Lung (tissue), 12 donors: Measurements from ENCODE around the gene RAI1. TPM values are rescaled to one million over a fixed set of nuclear protein-coding genes. Genes with fewer than 3 reads are reported as not detected.

Source experiments
- ATAC-seq: fragments of 200-7000 bp; cut with Tn5 transposase; one replicate; pipeline ENCODE4 v1.9.1; 2020; ENCODE audit warnings: moderate number of reproducible peaks; ENCODE audit not compliant: insufficient read depth, low FRiP score
- DNase-seq, 3 donors: peaks; one replicate each; pipeline ENCODE4 v3.0.0-alpha.2; 2013 to 2017
- H3K27ac ChIP-seq, 2 donors: one replicate each; pipeline ENCODE4 v1.5.1; 2013; ENCODE audit warnings: mild to moderate bottlenecking in 2 of 2, moderate library complexity in 2 of 2, control low read depth in 1 of 2, inconsistent platforms in 1 of 2, low read depth in 1 of 2, low read length in 1 of 2
- H3K27me3 ChIP-seq, 3 donors: one replicate each; pipeline ENCODE4 v1.5.1; 2013; ENCODE audit warnings: low read length in 2 of 3; ENCODE audit not compliant: control insufficient read depth in 3 of 3, insufficient read depth in 3 of 3
- H3K36me3 ChIP-seq, 4 donors: one replicate each; pipeline ENCODE4 v1.5.1; 2013; ENCODE audit warnings: low read length in 4 of 4, mild to moderate bottlenecking in 1 of 4, moderate library complexity in 1 of 4; ENCODE audit not compliant: control insufficient read depth in 4 of 4, insufficient read depth in 4 of 4
- H3K4me1 ChIP-seq, 5 donors: one replicate each; pipeline ENCODE4 v1.5.1; 2013; ENCODE audit warnings: low read length in 5 of 5, mild to moderate bottlenecking in 2 of 5, moderate library complexity in 1 of 5; ENCODE audit not compliant: control insufficient read depth in 5 of 5, insufficient read depth in 5 of 5
- H3K4me3 ChIP-seq: one replicate; pipeline ENCODE4 v1.5.1; 2013; ENCODE audit warnings: mild to moderate bottlenecking, control low read depth, moderate library complexity
- H3K9ac ChIP-seq, 2 donors: one replicate each; pipeline ENCODE4 v1.5.1; 2013; ENCODE audit warnings: low read length in 2 of 2, control low read depth in 1 of 2; ENCODE audit not compliant: insufficient read depth in 1 of 2
- H3K9me3 ChIP-seq, 4 donors: one replicate each; pipeline ENCODE4 v1.5.1; 2013; ENCODE audit warnings: low read length in 3 of 4, mild to moderate bottlenecking in 1 of 4, moderate library complexity in 1 of 4; ENCODE audit not compliant: control insufficient read depth in 4 of 4, insufficient read depth in 3 of 4
- WGBS, 2 donors: extraction: QIAGEN DNeasy Blood & Tissue Kit; methylation state at CpG; one replicate each; pipeline ENCODE4 v1.1.7; 2013; 5-methylcytosine and 5-hydroxymethylcytosine counted together
- polyA plus RNA-seq, 2 donors: library from polyadenylated mRNA; stranded (reverse); fragments of 200-250 nt; gene quantifications; one replicate each; pipeline ENCODE4 v1.2.1, GENCODE V29; 2013
- total RNA-seq, 2 donors: library from RNA; depleted of rRNA in 1 of 2; stranded (reverse); fragments of >200 nt in 1 of 2; gene quantifications; one replicate each; pipeline ENCODE4 v1.2.1, GENCODE V29; 2014 to 2021
- TF ChIP-seq, protein P1 (sequence below): IDR thresholded peaks from 2 replicates; pipeline ENCODE4 v1.5.1; 2012; ENCODE audit warnings: mild to moderate bottlenecking; ENCODE audit errors: control extremely low read depth, extremely low read depth
- donor health status: control.
- donor health status: control.
- donor health status: Bipolar disorder and iron deficiency.
- donor health status: healthy.
- donor health status: DM: yes; HTN: yes; CAD: no.

RAI1 gene
- total and polyA plus RNA-seq, 4 donors: 14.5 to 44.4 (median 28.3) TPM

DNA sequence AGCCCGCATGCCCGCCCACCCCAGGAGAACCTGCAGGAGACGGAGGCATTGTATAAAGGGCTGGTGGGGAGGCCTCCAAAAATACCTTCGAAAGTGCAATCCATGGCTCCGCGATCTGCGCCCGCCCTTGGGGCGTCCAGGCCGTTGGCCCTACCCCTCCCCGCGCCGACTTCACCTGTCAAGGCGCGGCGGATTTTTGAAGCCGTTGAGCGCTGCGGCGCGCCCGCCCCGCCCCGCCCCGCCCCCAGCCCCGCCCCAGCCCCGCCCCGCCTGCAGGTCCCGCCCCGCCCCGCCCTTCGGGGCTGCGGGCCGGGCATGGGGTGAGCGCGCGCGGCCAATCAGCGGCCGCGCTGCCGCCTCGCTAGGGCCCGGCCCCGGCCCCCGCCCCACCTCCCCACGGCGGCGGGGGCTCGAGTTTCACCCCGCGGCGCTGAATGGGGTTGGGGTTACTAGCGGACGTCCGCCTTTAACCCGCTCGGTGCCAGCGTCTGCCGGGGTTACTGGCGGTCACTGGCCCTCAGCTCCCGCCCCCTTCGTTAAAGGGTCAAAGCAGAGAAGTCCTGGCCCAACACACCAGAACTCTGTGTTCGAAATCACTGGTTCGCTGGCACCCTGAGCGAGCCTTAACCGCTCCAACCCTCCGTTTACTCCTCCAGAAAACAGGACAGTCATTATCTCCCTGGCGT lies 142.3 kb downstream of the RAI1 start:
- ATAC-seq (peak; percentile 94), DNase-seq (peak; percentile 90 to 95 (median 90))
- no peaks in the 10 kb centered on the region for H3K9me3 ChIP-seq
- 0 to 1% methylated on average over 51 to 69 of the region's 69 CpGs for WGBS, 2 donors
- TF ChIP-seq, protein P1, sequence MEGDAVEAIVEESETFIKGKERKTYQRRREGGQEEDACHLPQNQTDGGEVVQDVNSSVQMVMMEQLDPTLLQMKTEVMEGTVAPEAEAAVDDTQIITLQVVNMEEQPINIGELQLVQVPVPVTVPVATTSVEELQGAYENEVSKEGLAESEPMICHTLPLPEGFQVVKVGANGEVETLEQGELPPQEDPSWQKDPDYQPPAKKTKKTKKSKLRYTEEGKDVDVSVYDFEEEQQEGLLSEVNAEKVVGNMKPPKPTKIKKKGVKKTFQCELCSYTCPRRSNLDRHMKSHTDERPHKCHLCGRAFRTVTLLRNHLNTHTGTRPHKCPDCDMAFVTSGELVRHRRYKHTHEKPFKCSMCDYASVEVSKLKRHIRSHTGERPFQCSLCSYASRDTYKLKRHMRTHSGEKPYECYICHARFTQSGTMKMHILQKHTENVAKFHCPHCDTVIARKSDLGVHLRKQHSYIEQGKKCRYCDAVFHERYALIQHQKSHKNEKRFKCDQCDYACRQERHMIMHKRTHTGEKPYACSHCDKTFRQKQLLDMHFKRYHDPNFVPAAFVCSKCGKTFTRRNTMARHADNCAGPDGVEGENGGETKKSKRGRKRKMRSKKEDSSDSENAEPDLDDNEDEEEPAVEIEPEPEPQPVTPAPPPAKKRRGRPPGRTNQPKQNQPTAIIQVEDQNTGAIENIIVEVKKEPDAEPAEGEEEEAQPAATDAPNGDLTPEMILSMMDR: no peak
- H3K27ac ChIP-seq: peak overlapping the region; percentile 83 to 94
- H3K36me3 ChIP-seq: peaks cover 0 to 14% (median 0%) of the 10 kb centered on the region in 4 donors
- peak overlapping the region; percentile 31 for H3K4me3 ChIP-seq
- no peaks in the 10 kb centered on the region for H3K27me3 ChIP-seq
- peaks cover 13 to 61% (median 15%) of the 10 kb centered on the region in 5 donors for H3K4me1 ChIP-seq
- peak overlapping the region in 1 of 2 donors; percentile 51 for H3K9ac ChIP-seq

DNA sequence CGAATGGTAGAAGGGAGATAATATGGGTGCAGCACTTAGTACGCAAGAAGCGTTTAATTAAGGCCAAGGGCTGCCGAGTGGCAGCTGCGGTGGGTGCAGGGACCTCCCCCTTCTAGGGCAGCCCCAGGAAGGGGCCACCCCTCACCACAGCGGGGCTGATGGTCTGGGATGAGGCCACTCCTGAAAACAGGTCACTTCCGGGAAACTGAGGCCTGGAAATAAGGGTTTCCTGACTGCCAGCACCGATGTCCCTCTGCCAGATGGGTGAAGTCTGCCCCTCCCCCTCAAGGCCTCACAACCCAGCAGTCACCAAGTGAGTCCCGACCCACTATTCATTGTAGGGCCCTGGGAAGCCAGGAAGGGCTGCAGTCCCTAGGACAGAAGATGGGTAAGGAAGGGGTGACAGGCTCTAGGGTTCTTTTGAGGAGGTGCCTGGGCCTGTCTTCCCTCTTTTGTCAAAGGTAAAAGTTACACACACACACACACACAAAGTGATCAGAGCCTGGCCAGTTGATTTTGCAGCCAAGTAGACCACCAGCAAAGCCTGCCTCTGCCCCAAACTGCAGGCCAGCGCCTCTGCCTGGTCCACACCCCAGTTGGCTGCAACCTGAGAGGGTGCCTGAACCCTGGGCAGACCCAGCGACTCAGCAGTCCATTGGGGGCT lies 143.0 kb downstream of the RAI1 start:
- H3K4me1 ChIP-seq: peaks cover 13 to 58% (median 15%) of the 10 kb centered on the region in 5 donors
- H3K27me3 ChIP-seq: no peaks in the 10 kb centered on the region
- ATAC-seq: no peak
- WGBS, 2 donors: 18 to 21% methylated on average over 11 of the region's 11 CpGs
- H3K36me3 ChIP-seq: peaks cover 0 to 8% (median 0%) of the 10 kb centered on the region in 4 donors
- H3K4me3 ChIP-seq: no peak overlapping the region
- TF ChIP-seq, protein P1: no peak
- H3K9me3 ChIP-seq: no peaks in the 10 kb centered on the region
- peak overlapping the region in 1 of 2 donors; percentile 51 for H3K9ac ChIP-seq
- peak overlapping the region; percentile 83 to 94 for H3K27ac ChIP-seq
- DNase-seq: peak in 2 of 3 donors; percentile 37 to 40

DNA sequence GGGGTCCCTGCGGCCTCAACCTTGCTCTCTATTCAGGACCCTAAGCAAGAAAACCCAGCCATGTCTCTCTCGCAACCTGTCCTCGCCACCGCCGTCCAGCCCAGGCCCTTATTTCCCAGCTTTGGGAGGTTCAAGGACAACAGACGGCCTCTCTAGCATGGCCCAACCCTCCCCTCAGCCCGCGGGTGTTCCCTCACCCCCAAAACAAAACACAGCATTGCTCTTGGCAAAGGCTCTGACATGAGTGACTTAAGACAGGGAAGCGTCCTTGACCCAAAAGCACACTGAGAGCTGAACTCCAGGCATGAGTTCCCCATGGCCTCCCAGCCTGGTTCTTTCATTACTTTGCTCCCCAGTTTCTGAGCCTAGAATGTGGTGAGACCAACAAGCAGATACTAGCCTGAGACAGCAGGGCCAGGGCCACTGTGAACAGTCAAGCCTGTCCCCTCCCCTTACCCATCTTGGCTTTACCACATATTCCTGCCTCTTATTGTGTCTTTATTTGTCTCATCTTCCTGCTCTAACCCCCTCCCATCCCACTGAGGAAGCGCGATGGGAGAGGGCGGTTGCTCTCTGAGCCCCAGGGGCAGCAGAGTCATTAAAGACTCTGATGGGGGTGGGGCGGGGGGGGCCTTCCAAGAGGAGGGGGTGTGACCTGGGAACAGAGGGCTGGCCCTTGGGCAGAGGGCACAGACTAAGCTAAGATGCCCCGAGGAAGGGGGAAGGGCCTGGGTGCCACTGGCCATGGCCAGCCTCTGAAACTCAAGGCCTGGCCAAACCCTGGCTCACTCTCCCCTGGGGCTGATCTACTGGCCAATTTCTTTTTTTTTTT lies 143.7 kb downstream of the RAI1 start:
- H3K9ac ChIP-seq: peak overlapping the region in 1 of 2 donors; percentile 32
- no peaks in the 10 kb centered on the region for H3K27me3 ChIP-seq
- ATAC-seq (no peak), DNase-seq (peak in 1 of 3 donors; percentile 52)
- H3K9me3 ChIP-seq: no peaks in the 10 kb centered on the region
- WGBS, 2 donors: 38 to 46% methylated on average over 14 of the region's 14 CpGs
- no peak overlapping the region for H3K4me3 ChIP-seq
- H3K36me3 ChIP-seq: peaks cover 0 to 5% (median 0%) of the 10 kb centered on the region in 4 donors
- H3K27ac ChIP-seq: peak overlapping the region; percentile 83 to 94
- peaks cover 13 to 54% (median 15%) of the 10 kb centered on the region in 5 donors for H3K4me1 ChIP-seq
- TF ChIP-seq, protein P1: no peak
